ENCODE measurements around the gene OTOGL.

OTOGL gene

GRCh38 chr12:80086025-80086424 lies 13.3 kb upstream of the OTOGL start:
- Histone ChIP-seq H3K4me3 (ENCODE audit: low read depth, low read length) (no peak overlapping the region), H3K36me3 (replicated peaks) (no peaks in the 10 kb centered on the region), H3K27me3 (replicated peaks) (no peaks in the 10 kb centered on the region), H3K27ac (no peak overlapping the region)
- no peak for DNase-seq
- in situ Hi-C loops (cut with HindIII; ENCODE audit: low pct_ligation_motif_present, low sequenced_read_pairs) = no loop called here
- no peak for TF ChIP-seq CTCF (IDR thresholded peaks at IDR 0.05; ENCODE audit: low read depth, low read length, missing control alignments)

DNA sequence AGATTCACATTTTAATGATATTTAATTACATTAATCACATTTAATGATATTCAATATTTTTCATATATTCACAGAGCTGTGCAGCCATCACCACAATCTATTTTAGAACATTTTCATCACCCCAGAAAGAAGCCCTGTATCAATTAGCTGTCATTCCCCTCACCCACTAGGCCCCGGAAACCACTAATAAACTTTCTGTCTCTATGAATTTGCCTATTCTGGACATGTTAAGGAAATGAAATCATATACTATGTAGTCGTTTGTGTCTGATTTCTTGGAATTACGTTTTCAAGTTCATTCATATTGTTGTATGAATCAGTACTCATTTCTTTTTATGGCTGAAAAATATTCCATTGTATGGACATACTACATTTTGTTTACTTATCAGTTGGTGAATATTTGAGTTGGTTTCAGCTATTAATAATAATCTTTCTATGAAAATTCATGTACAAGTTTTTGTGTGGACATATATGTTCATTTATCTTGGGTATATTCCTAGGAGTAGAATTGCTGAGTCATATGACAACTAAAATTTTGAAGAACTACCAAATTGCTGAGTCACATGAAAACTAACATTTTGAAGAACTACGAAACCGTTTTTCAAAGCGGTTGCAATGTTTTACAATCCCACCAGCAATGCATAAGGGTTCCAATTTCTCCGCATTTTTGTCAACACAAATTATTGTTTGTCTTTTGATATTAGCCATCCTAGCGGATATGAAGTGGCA lies 11.7 kb upstream of the OTOGL start:
- Histone ChIP-seq H3K4me3 (ENCODE audit: low read depth, low read length) (no peak overlapping the region), H3K27ac (no peak overlapping the region), H3K27me3 (replicated peaks) (no peaks in the 10 kb centered on the region), H3K36me3 (replicated peaks) (no peaks in the 10 kb centered on the region)
- DNase-seq = no peak
- in situ Hi-C loops (cut with HindIII; ENCODE audit: low pct_ligation_motif_present, low sequenced_read_pairs) = no loop called here
- no peak for TF ChIP-seq CTCF (IDR thresholded peaks at IDR 0.05; ENCODE audit: low read depth, low read length, missing control alignments)

DNA sequence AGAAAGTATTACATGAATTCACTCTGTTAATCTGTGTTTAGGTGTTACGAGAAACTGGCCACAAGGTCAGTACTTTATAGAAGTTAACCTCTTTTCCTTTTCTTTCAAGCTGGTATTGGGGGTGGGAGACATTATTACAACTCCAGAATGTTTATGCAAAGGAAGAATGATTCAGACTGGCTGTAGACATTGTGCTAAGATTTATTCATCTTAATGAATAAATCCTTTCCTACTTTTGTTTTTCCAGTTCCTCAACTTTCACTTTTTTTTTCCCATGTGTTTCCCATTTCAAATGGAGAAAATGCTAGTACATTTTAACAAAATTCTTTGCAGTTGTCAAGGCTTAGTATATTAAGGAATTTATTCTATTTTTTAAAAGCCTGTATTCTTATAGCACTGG lies 1.3 kb downstream of the OTOGL start:
- DNase-seq = no peak
- TF ChIP-seq CTCF (IDR thresholded peaks at IDR 0.05; ENCODE audit: low read depth, low read length, missing control alignments) = no peak
- in situ Hi-C loops (cut with HindIII; ENCODE audit: low pct_ligation_motif_present, low sequenced_read_pairs) = no loop called here

DNA sequence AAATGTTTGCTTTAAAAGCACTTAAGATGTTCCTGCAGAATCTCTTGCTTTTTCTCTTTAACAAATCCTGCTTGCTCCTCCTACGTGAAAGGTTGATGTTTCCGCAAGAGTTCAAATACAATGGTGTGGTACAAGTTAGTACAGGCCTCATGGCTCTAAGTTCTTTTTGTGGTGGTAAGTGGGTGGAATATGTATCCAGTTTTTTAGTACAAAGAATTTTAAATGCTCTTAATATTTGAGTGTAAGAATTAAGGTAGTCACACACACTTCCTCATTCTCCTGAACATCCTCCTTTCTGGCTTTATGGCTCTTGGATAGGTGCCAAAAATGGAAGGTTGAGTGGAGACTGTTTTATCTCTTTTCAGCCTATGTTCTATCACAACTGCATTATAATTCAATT lies 1.8 kb downstream of the OTOGL start:
- H3K36me3 ChIP-seq (replicated peaks) = no peaks in the 10 kb centered on the region
- DNase-seq = no peak
- in situ Hi-C loops (cut with HindIII; ENCODE audit: low pct_ligation_motif_present, low sequenced_read_pairs) = no loop called here

More for the DNA sequence above, 1.3 kb downstream of the OTOGL start:
- Histone ChIP-seq H3K4me3 (ENCODE audit: low read depth, low read length) (no peak overlapping the region), H3K36me3 (replicated peaks) (no peaks in the 10 kb centered on the region), H3K27me3 (replicated peaks) (no peaks in the 10 kb centered on the region), H3K27ac (no peak overlapping the region)

GRCh38 chr12:80107221-80107620 lies 7.9 kb downstream of the OTOGL start:
- TF ChIP-seq CTCF (IDR thresholded peaks at IDR 0.05; ENCODE audit: low read depth, low read length, missing control alignments) = no peak
- H3K36me3 ChIP-seq (replicated peaks) = no peaks in the 10 kb centered on the region
- in situ Hi-C loops (cut with HindIII; ENCODE audit: low pct_ligation_motif_present, low sequenced_read_pairs) = no loop called here
- H3K27ac ChIP-seq = no peak overlapping the region
- no peaks in the 10 kb centered on the region for H3K27me3 ChIP-seq (replicated peaks)
- no peak overlapping the region for H3K4me3 ChIP-seq (ENCODE audit: low read depth, low read length)
- no peak for DNase-seq

More for the DNA sequence above, 1.8 kb downstream of the OTOGL start:
- no peak for TF ChIP-seq CTCF (IDR thresholded peaks at IDR 0.05; ENCODE audit: low read depth, low read length, missing control alignments)
- Histone ChIP-seq H3K27me3 (replicated peaks) (no peaks in the 10 kb centered on the region), H3K27ac (no peak overlapping the region), H3K4me3 (ENCODE audit: low read depth, low read length) (no peak overlapping the region)

GRCh38 chr12:80116735-80117134 lies 17.4 kb downstream of the OTOGL start:
- Histone ChIP-seq H3K4me3 (ENCODE audit: low read depth, low read length) (no peak overlapping the region), H3K36me3 (replicated peaks) (no peaks in the 10 kb centered on the region), H3K27ac (no peak overlapping the region), H3K27me3 (replicated peaks) (no peaks in the 10 kb centered on the region)
- DNase-seq = no peak
- TF ChIP-seq CTCF (IDR thresholded peaks at IDR 0.05; ENCODE audit: low read depth, low read length, missing control alignments) = no peak
- in situ Hi-C loops (cut with HindIII; ENCODE audit: low pct_ligation_motif_present, low sequenced_read_pairs) = no loop called here

All from brain microvascular endothelial cell (primary cell).